GM19455 (cell line): Measurements from ENCODE around the gene MIOS.
A peak's percentile ranks its signal among the peaks of the same experiment; 100 is the strongest.

Source experiments
- ATAC-seq: cut with Tn5 transposase; IDR thresholded peaks from one replicate; pipeline ENCODE4 v1.9.1; 2021; ENCODE audit not compliant: unreplicated experiment

Gene MIOS

DNA sequence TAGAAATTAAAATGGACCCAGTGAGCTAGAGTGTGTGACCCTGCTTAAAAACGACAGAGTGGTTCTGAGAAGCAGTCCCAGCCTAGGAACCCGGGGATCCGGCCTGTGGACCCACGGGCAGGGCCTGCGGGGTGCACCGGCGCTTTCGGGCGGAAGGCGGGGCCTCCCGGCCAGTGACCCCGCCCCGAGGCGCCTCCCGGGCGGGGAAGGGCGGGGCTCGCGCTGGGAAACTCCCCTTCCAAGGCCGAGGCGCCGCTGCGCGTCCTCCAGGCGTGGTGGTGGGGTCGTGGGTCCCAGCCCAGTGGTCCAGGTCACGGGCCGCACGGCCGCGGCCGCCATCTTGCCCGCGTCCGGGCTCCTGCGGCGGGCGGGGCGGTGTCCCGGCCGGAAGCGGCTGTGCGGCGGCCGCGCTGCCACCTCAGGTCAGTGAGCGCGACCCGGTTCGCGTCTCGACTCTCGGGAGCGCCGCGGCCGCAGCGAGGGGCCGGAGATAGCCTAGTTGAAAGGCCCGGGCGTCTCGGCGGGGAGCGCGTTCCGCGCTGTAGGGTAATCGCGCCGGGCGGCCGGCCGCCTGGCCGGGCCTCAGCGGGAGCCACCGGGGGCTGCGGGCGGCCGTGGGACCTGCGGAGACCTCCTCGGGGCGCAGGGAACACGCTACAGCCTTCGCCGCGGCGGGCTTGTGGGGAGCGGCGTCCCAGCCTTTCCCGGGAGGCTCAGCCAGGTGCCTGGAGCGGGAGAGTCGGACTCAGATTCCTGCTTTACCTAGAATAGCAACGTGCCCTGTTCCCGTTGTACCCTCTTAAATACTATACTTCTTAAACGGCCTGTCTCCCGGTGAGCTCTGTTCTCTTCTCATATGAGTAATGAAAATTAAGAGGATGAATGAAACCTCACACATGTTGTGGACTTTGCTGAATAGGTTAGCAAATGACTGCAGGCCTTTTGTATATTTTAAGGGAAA, at the start of gene MIOS:
MIOS (plus strand) TSS at position 234 of the 961 bp plus-strand sequence. CDS start 5,592 bp downstream, outside the sequence.
- peak; percentile 83 for ATAC-seq

DNA sequence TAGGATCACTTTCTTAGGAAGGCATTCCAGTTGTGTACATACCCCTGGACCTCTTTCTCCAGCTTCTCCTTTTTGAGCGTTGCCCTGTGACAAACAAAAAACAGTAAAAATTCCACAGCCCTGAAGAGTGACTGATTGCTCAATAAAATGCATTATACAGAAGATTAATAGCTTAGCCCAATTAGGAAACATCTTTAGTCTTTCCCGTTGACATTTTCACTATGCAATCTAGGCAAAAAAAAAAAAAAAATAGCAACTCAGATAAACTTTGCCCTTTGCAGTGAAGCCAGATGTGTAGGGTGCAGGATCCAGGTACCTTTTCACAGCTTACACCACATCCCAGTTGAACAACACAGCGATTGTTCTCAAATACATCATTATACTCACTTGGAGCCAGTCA, 48.9 kb upstream of the MIOS start:
- no peak for ATAC-seq

DNA sequence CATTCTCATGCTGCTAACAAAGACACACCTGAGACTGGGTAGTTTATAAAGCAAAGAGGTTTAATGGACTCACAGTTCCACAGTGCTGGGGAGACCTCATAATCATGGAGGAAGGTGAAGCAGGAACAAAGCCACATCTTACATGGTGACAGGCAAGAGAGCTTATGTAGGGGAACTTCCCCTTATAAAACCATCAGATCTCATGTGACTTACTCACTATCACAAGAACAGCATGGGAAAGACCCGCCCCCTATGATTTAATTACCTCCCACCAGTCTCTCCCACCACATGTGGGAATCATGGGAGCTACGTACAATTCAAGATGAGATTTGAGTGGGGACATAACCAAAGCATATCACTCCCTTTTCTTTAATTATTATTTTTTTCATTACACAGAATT, 47.6 kb upstream of the MIOS start:
- no peak for ATAC-seq

DNA sequence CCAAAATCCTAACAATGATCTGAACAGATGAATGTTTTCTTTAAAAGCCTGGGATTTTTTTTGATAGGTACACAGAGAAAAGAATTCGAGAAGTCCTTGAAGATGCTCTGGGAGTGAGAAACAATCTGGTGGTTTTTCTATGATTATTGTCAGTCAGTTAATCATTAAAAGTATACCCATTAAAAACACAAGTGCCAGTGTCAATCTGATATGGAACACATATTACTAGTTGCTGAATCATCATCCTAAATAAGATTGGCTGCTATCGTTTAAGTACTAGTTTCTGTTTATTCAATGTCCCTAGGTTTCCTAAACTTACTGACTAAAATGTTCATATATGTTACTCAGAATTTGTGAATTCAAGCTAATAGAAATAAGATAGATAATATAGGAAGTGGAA, 47.2 kb upstream of the MIOS start:
- ATAC-seq = no peak

DNA sequence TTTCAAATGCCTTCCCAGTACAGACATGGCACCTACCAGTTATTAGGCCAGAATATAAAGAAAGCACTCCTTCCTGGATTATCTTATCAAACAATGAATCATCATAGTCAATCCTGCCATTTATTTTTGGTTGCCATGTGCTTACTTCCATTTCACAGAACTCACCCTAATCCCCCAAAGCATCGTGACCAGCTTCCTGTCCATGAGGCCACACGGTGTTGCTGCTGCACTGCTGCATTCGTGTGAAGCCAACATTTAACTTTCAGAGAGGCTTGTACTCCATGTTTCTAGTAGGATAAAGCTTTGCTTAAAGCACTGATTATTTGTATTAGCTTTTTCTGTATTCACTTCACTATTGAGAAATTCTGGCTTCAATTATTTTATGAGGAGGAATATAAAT, 45.4 kb upstream of the MIOS start:
- no peak for ATAC-seq

DNA sequence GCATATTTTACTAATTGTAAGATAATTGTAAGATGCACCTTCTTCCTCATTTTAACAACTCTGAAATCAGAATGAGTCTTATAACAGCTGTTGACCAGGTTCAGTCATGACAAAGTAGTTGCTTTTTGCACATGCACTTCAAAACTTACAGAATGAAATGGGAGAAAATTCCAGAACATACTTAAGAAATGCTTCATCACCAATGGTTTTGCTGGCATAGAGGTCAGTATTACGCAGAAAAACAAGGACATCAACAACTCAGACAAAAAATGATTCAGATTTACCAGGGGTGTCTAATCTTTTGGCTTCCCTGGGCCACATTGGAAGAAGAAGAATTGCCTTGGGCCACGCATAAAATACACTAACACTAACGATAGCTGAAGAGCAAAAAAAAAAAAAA, 44.3 kb upstream of the MIOS start:
- no peak for ATAC-seq

DNA sequence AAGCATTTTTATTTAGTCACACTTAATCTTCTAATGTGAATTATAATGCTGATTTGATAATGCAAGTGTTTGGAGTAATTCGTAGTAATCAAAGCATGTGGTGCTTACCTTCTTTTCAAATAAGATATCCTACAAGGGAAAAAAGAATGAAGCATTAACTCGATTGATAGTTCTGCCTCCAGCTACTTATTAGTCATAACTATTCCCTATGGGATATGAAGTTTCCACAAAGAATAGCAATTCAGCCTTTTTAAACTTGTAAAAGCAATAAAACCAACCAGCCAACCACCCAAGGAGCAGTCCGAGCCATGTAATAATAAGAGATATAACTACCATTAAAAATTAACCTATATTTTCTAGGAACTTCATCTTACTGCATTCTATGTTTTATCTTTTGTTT, 42.6 kb upstream of the MIOS start:
- no peak for ATAC-seq

DNA sequence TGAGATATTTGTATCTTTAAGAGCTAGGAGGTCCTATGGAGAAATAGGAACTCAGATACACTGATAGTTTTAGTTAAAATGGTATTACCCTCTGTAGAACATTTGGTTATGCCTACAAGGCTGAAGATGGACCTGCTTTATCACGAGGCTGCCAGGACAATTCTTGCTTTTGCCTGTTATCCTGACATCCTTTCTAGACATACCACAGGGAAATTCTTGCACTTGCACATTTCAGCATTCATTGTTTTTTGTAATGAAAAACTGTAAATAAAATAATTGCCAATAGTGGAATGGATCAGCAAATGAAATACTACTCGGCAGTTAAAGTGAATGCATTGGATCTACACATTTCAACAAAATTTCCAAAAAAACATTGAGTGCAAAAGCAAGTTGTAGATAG, 40.7 kb upstream of the MIOS start:
- ATAC-seq = no peak

DNA sequence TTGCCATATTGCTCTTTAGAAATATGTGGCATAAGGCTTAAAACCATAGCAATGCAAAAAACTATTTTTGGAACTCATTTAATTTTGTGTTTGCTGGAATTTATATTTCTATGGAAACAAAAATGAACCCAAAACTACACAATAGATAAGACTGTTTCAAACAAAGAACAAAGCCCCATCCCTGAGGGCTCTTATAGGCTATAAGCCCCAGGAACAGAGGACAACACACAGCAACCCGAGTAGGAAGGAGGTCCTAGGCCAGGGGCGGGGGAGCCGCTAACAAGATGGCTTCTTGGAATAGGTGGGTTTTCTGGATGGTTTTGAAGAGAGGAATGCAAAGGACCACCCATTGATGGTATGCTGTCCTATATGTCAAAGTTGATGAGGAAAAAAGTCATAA, 39.6 kb upstream of the MIOS start:
- ATAC-seq = no peak

DNA sequence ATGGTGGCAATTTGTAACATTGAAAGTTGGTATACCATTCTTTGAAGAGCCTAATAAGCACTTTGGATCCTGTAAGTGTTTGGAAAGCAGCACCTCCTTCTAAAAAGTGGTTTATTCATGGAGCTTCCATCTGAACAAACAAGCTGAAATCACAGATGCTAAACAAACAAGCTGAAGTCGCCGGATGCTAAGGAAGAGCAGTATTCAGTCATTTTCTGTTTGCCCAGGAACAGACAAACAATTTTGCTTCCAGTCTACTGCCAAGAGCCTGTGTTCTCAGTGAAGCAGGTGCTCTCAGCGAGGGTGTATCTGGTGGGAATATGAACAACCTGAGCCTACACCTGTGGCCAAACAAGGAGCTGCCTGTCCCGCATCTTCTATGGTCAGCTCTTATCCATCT, 37.4 kb upstream of the MIOS start:
- no peak for ATAC-seq

DNA sequence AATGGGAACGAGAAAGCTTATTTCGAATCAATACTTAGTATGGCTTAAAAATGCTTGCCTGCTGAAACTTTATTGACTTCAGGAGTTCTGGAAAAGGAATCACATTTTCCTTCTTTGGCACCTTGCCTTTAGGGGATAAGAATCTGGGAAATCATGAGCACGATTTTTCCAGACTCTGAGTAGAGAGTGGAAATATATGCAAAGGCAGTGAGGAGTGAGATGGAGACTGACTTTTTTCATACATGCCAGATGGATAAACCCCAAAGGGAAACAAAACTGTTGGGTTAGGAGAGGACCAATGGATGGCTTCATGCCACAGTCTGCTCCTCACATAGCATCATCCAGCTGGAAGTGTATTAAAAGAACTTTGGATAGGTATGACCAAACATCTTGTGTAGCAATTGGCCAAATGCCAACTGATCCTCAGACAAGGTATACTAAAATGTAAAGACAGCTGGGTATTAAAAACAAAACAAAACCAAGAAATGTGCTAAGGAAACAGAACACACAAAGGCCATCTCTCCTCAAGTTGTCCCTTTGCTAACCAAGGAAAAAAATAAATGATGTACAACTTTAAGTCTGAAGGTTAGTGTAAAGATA, 32.8 kb upstream of the MIOS start:
- ATAC-seq = no peak

DNA sequence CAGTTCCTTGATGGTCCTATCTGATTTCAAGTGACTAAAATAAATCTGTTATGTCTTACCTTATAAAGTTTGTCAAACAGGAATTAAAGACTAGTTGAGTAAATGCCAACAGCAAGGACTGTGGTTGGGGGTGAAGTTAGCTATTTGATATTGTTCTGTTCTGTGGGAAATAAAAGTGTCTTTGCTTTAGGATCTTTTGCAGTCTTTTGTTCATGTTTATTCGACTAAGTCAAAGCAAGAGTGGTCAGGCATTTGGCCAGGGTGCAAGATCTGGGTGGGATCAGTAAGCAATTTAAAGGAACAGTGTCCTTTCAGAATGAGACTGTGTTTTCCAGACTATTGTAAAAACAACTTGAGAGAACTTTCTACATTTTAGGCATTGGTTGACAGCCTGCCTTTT, 31.0 kb upstream of the MIOS start, which contains the start of gene COL28A1:
COL28A1 (minus strand) TSS at position 183 of the 400 bp plus-strand sequence. CDS start 2,998 bp downstream, outside the sequence.
- ATAC-seq = no peak

DNA sequence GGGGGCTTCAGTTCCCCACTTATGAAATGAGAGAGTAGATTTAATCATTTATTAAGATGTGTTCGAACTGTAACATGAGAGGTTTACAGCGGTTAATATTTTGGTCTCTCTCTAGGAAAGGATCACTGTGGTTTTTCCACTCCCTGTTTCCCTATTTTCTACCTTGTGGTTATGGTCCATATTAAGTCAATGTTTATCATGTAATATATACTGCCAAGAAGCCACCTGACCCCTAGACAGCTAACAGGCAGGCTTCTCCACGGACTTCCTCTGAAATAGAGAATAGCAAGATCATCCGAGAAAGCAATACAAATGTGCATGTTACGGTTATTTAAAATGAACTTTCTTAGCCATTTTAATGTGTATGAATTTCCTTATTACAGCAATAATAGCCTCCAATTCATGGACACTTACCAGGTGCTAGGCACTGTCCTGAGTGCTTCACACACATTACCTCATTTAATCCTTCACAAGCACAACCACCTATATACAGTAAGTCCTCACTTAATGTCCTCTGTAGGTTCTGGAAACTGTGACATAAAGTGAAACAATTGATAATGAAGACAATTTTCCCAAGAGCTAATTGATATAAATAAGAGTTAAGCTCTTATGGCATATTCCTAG, 30.2 kb upstream of the MIOS start:
- no peak for ATAC-seq

DNA sequence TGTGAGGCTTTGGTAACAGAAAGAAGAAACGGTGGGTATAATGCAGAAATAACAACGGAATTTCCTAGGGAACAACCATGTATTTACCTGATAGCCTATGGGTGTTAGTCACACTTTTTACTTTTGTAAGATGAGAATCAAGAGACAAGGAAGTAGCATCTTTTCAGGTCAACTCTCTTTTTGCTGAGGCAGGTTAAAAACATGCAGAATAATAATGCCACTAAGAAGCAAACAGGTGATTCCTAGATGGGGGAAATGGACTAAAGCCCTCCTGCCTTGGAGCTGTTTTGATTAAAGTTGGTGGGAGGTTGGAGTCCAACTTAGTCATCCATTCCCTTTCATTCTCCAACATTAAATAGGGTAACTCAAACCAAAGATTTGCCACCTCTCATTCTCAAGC, 29.0 kb upstream of the MIOS start:
- ATAC-seq = no peak

DNA sequence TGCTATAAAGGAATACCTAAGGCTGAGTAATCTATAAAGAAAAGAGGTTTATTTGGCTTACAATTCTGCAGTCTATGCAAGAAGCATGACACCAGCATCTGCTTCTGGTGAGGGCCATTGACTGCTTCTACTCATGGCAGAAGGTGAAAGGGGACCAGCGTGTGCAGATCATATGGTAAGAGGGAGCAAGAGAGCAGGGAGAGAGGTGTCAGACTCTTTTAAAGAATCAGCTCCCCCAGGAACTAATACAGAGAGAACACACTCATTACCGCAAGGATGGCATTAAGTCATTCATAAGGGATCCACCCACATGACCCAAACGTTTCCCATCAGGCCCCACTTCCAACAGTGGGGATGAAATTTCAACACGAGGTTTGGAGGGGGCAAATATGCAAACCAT, 27.5 kb upstream of the MIOS start:
- no peak for ATAC-seq

DNA sequence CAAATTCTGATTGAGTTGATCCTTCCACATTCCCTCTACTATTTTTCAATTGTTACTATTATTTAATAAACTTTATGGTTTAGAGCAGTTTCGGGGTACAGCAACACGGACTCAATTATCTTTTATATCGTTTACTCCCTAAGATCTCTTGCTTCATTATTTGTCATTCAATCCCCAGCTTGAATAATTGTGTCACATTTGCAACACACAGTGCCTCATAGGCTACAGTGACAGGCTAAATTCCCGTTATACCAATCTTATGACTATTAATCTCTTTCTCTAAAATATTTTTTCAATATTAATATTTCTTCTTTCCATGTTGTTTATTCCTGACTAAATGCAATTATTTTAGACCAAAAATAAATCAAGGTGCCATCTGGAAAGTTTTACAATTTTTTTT, 27.0 kb upstream of the MIOS start:
- ATAC-seq = no peak

DNA sequence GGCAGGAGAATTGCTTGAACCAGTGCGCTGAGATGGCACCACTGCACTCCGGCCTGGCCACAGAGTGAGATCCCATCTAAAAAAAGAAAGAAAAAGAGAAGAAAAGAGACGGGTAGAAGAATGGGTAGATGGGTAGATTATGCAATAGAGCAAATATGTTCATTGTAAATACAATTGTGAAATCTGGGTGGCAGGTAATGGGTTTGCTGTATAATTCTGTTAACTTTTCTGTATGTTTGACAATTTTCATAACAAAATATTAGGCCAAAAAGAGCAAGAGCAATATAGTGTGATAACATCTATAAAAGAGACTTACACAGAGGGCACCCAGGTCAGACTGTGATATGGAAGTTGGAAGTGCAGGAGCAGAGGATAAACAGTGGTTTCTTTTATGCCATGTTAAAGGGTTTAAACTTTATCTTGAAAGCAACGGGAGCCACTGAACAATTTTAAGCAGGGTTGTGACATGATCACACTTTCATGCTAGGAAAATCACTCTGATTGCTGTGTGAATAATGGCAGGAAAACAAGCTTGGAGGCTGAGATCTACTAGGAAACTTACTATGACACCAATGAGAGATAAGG, 24.3 kb upstream of the MIOS start:
- no peak for ATAC-seq

DNA sequence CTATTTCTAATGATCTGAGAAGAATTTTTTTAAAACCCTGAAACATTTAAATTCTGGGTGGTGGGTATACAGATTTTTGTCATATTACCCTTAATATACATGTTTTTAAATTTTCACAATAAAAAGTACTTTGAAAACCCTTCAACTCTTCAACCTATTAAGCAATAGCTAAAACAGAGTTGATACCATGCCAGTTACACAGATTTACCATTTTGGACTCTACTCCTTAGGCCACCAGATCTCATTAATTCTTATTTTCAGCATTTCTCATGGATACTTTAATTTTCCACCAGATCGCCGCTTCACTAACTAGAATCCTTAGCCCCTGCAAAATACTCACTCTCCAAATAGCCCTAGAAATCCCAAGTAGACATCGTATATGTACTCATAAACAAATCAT, 18.3 kb upstream of the MIOS start:
- ATAC-seq = no peak

DNA sequence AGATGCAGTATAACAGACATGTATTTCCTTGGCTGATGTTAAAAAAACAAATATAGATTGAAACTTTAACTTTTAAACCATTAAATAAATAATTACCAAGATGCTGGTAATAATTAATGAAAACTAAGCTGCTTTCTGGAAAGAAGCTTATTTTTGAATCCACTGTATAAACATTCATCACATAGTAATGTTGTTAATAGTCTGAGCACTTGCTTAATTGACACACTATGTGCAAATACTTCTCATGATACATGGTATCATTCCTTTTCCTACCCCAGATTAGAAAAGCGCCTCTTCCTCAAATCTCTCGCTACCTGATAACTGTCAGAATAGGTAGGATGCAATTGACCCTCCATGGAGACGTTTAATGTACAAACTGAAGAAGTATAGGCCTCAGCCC, 16.0 kb upstream of the MIOS start:
- no peak for ATAC-seq

DNA sequence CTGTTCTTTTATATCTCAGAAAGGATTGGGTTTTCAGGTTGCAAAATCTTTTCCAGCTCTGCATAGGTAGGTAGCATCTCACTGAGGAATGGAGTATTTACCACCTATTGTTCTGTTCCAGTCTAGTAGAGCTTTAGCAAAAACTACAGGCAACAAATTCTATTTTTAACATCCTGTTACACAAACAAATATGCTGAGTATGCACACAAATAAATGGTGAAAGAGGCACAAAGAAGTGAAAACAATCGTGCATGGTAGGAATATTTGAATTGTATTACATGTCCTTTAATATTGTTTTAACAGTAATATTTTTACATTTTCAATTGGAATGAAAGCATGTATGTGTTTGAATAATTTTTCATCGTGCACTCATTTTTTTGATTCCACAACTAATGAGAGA, 14.5 kb upstream of the MIOS start:
- ATAC-seq = no peak

DNA sequence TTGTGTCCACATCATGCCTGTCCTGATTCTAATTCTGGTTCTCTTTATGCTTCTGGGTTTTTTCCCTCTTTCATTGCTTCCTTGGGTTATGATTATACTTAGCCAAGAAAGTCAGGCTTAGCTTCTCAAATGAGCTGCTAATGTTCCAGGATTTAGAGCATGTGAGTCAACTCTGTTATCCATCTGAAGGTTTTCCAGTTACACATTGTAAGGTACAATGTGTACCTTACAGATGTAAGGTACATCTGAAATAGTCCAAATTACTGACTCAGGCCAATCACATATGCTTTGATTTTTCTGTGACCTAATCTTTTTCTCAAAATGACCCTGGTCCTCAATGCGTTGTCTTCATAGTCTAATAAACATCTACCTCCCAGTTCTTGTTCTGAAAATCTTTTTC, 13.3 kb upstream of the MIOS start:
- no peak for ATAC-seq

DNA sequence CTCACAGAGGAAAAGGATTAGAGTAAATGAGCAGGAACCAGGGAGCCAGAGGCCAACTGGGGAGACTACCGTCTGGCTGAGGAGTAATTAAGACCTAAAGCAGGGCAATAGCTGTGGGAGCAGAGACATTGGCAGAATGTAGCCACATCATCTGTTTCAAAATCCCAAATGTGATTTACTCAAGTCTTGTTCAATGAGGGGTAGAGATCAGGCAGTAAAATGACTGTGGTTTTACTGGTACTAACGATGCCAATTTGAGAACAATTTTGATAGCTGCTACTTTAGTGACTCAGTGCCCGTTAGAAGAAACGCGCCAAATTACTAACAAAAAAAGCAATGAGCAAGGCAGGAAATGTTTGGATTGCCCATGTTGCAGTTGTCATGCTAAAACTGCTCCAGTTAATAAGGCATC, 12.7 kb upstream of the MIOS start:
- no peak for ATAC-seq
